HepG2 (cell line): ENCODE measurements around the gene BMX. TPM values are rescaled to one million over a fixed set of nuclear protein-coding genes. Genes with fewer than 3 reads are reported as not detected.

ENCODE experiments used
- ATAD3A ChIP-seq: sonication (generic); formaldehyde crosslinking; IDR thresholded peaks from 2 replicates; pipeline ENCODE4 v1.4.0; 2020; ENCODE audit warnings: missing genetic modification reagents
- CREB1 ChIP-seq, 2 experiments: fragments of 450-650 bp in 1 of 2; IDR thresholded peaks; 2 replicates each; pipeline ENCODE4 v1.6.1; 2016 to 2017; ENCODE audit warnings: control low read depth in 1 of 2, mild to moderate bottlenecking in 1 of 2, missing compliant biosample characterization in 1 of 2, missing genetic modification characterization in 1 of 2
- CREM ChIP-seq, 2 experiments: sonication (generic) in 1 of 2; formaldehyde crosslinking in 1 of 2; IDR thresholded peaks; 2 replicates each; pipeline versions ENCODE4 v1.4.0 to v1.6.1; 2016 to 2020; ENCODE audit warnings: antibody characterized with exemption in 1 of 2, mild to moderate bottlenecking in 1 of 2, missing genetic modification reagents in 1 of 2
- GFI1 ChIP-seq: sonication (generic); formaldehyde crosslinking; IDR thresholded peaks from 2 replicates; pipeline ENCODE4 v1.5.0; 2020; ENCODE audit warnings: missing genetic modification reagents, mild to moderate bottlenecking, borderline replicate concordance
- HDAC2 ChIP-seq: sonication (generic); formaldehyde crosslinking; IDR thresholded peaks from 2 replicates; pipeline ENCODE4 v1.4.0; 2020; ENCODE audit warnings: missing genetic modification reagents
- HOXD1 ChIP-seq: sonication (generic); formaldehyde crosslinking; IDR thresholded peaks from 2 replicates; pipeline ENCODE4 v1.5.0; 2020; ENCODE audit warnings: missing genetic modification reagents
- KDM5B ChIP-seq: sonication (generic); formaldehyde crosslinking; IDR thresholded peaks from 2 replicates; pipeline ENCODE4 v1.4.0; 2020; ENCODE audit warnings: missing genetic modification reagents, mild to moderate bottlenecking, borderline replicate concordance
- KLF16 ChIP-seq, 2 experiments: sonication (generic) in 1 of 2; formaldehyde crosslinking in 1 of 2; IDR thresholded peaks; 2 replicates each; pipeline versions ENCODE4 v1.6.1 to v1.8.0; 2016 to 2023; ENCODE audit warnings: missing genetic modification reagents in 2 of 2, missing compliant biosample characterization in 1 of 2
- MAFG ChIP-seq: sonication (generic); formaldehyde crosslinking; IDR thresholded peaks from 2 replicates; pipeline ENCODE4 v1.5.1; 2020; ENCODE audit warnings: mild to moderate bottlenecking, missing genetic modification reagents
- NFIC ChIP-seq: IDR thresholded peaks from 2 replicates; pipeline ENCODE4 v1.6.1; 2012; ENCODE audit warnings: mild to moderate bottlenecking, low read length, inconsistent platforms
- RERE ChIP-seq: IDR thresholded peaks from 2 replicates; pipeline ENCODE4 v1.6.1; 2016; ENCODE audit warnings: low read depth, missing genetic modification reagents, missing compliant biosample characterization
- RXRA ChIP-seq: sonication (generic); formaldehyde crosslinking; IDR thresholded peaks from 2 replicates; pipeline ENCODE4 v1.5.1; 2020; ENCODE audit warnings: missing genetic modification reagents
- SALL1 ChIP-seq: sonication (generic); formaldehyde crosslinking; IDR thresholded peaks from 2 replicates; pipeline ENCODE4 v1.8.0; 2022; ENCODE audit warnings: mild to moderate bottlenecking, missing genetic modification reagents
- SKI ChIP-seq: fragments of 450-650 bp; IDR thresholded peaks from one replicate; pipeline ENCODE4 v1.6.1; 2018; ENCODE audit warnings: mild to moderate bottlenecking; ENCODE audit not compliant: partially characterized antibody
- SKIL ChIP-seq: sonication (generic); formaldehyde crosslinking; IDR thresholded peaks from 2 replicates; pipeline ENCODE4 v1.8.0; 2022; ENCODE audit warnings: missing genetic modification reagents, mild to moderate bottlenecking, moderate library complexity, borderline replicate concordance
- SYNCRIP ChIP-seq: fragments of 200-400 bp; formaldehyde crosslinking; IDR thresholded peaks from 2 replicates; pipeline ENCODE4 v1.6.1; 2018; ENCODE audit warnings: mild to moderate bottlenecking, low read depth, low read length; ENCODE audit not compliant: insufficient read depth
- ZBTB3 ChIP-seq: sonication (generic); formaldehyde crosslinking; IDR thresholded peaks from 2 replicates; pipeline ENCODE4 v1.4.0; 2020; ENCODE audit warnings: low read depth, mild to moderate bottlenecking, moderate library complexity, missing genetic modification reagents, borderline replicate concordance
- ZBTB34 ChIP-seq: sonication (generic); formaldehyde crosslinking; IDR thresholded peaks from 2 replicates; pipeline ENCODE4 v1.8.0; 2022; ENCODE audit warnings: mild to moderate bottlenecking, missing genetic modification reagents
- ZNF10 ChIP-seq: sonication (generic); formaldehyde crosslinking; IDR thresholded peaks from 2 replicates; pipeline ENCODE4 v1.4.0; 2020; ENCODE audit warnings: mild to moderate bottlenecking, low read depth, missing genetic modification reagents, borderline replicate concordance
- ZNF331 ChIP-seq: sonication (generic); formaldehyde crosslinking; IDR thresholded peaks from 2 replicates; pipeline ENCODE4 v1.4.0; 2020; ENCODE audit warnings: missing genetic modification reagents
- ZNF343 ChIP-seq: sonication (generic); formaldehyde crosslinking; IDR thresholded peaks from 2 replicates; pipeline ENCODE4 v1.4.0; 2020; ENCODE audit warnings: mild to moderate bottlenecking, missing genetic modification reagents
- ZNF629 ChIP-seq: sonication (generic); formaldehyde crosslinking; conservative IDR thresholded peaks from 2 replicates; pipeline ENCODE4 v1.5.0; 2020; ENCODE audit warnings: missing genetic modification reagents
- ZNF772 ChIP-seq: sonication (generic); formaldehyde crosslinking; IDR thresholded peaks from 2 replicates; pipeline ENCODE4 v1.5.0; 2020; ENCODE audit warnings: mild to moderate bottlenecking, missing genetic modification reagents
- polyA plus RNA-seq, 8 experiments: library from polyadenylated mRNA; depleted of rRNA in 3 of 8; stranded (reverse) in 7 of 8; unstranded in 1 of 8; fragments of >200 nt; fragmentation: Illumina TruSeq in 4 of 8; extraction: Trizol in 4 of 8; gene quantifications; 2 replicates each; pipeline versions ENCODE4 v1.2.1 to v1.2.3, GENCODE V29; 2011 to 2016; ENCODE audit warnings: low read depth in 4 of 8, missing spikeins in 1 of 8, mixed read lengths in 1 of 8; ENCODE audit not compliant: insufficient read depth in 1 of 8
- total RNA-seq, 5 experiments: library from RNA; depleted of rRNA; stranded (reverse); fragments of >200 nt; fragmentation: Illumina TruSeq; extraction: Trizol; gene quantifications; 2 replicates each; pipeline ENCODE4 v1.2.3, GENCODE V29; 2016; ENCODE audit warnings: low read depth in 1 of 5

Gene BMX
- total and polyA plus RNA-seq, 2 of the 13 experiments (the other 11 are each of a cell fraction or from before 2014, with no cell fraction given): not detected

- TF ChIP-seq SALL1 (CRISPR knock-in tag): peak; percentile 38; the same call in 1 of the 2 replicates
- 0 out of 2 replicates have a peak, but pooled peaks have one; percentile 19 for TF ChIP-seq HDAC2 (CRISPR knock-in tag)
- no peak for TF ChIP-seq RERE (CRISPR knock-in tag)
- no peak for TF ChIP-seq NFIC
- TF ChIP-seq SKIL (CRISPR knock-in tag): no peak
- no peak for TF ChIP-seq KLF16 (CRISPR knock-in tag; IDR thresholded peaks at IDR 0.05)
- no peak for TF ChIP-seq SYNCRIP
- TF ChIP-seq ZBTB3 (CRISPR knock-in tag): no peak
- TF ChIP-seq KDM5B (CRISPR knock-in tag): no peak
- no peak for TF ChIP-seq GFI1 (CRISPR knock-in tag)
- TF ChIP-seq ZBTB34 (CRISPR knock-in tag): no peak
- TF ChIP-seq ZNF10 (CRISPR knock-in tag): no peak
- 0 out of 2 replicates have a peak, but pooled peaks have one; percentile 17 for TF ChIP-seq CREM (IDR thresholded peaks at IDR 0.05)
- TF ChIP-seq CREM (CRISPR knock-in tag; IDR thresholded peaks at IDR 0.05): no peak
- TF ChIP-seq SKI: no peak
- TF ChIP-seq ZNF629: no peak
- no peak for TF ChIP-seq RXRA (CRISPR knock-in tag)
- TF ChIP-seq ATAD3A: no peak
- no peak for TF ChIP-seq ZNF343
- no peak for TF ChIP-seq HOXD1 (CRISPR knock-in tag)
- no peak for TF ChIP-seq ZNF772
- no peak for TF ChIP-seq CREB1 (IDR thresholded peaks at IDR 0.05)
- TF ChIP-seq CREB1 (CRISPR knock-in tag; IDR thresholded peaks at IDR 0.05): no peak
- TF ChIP-seq ZNF331 (CRISPR knock-in tag): peak; percentile 26; the same call in 1 of the 2 replicates
- TF ChIP-seq MAFG (CRISPR knock-in tag): peak; percentile 68
Measured at GRCh38 chrX:15601932-15602331, 101.3 kb downstream of the BMX start (continued).
